Adipose tissue (tissue), 3 donors: ENCODE measurements around the gene PTPRD. TPM values are rescaled to one million over a fixed set of nuclear protein-coding genes. Genes with fewer than 3 reads are reported as not detected.

Source experiments
- H3K27ac ChIP-seq: one replicate; pipeline ENCODE4 v1.5.1; 2013; ENCODE audit warnings: low read depth, low read length
- WGBS, 3 donors: extraction: QIAGEN DNeasy Blood & Tissue Kit; methylation state at CpG; one replicate each; pipeline ENCODE4 v1.1.7; 2013; 5-methylcytosine and 5-hydroxymethylcytosine counted together
- polyA plus RNA-seq, 3 donors: library from polyadenylated mRNA; stranded (reverse); fragments of 200-250 nt; gene quantifications; one replicate each; pipeline ENCODE4 v1.2.3, GENCODE V29; 2013
- donor health status: healthy with polysubstance abuse.
- donor health status: Bipolar disorder and iron deficiency.
- donor health status: healthy.

The PTPRD gene
- polyA plus RNA-seq, 3 donors: 1.4 to 3.9 (median 2.1) TPM

- no peak overlapping the region for H3K27ac ChIP-seq
- 58 to 82% (median 63%) methylated on average over 4 of the region's 4 CpGs for WGBS, 3 donors
These were observed 1963.0 kb downstream of the PTPRD start for GRCh38 chr9:8649807-8650206.

GRCh38 chr9:8649160-8649559, 1963.6 kb downstream of the PTPRD start:
- H3K27ac ChIP-seq: no peak overlapping the region
- WGBS, 3 donors: 31 to 74% (median 45%) methylated on average over 2 of the region's 2 CpGs

GRCh38 chr9:8648271-8648845, 1964.4 kb downstream of the PTPRD start:
- no peak overlapping the region for H3K27ac ChIP-seq
- 71 to 77% (median 76%) methylated on average over 2 of the region's 2 CpGs for WGBS, 3 donors

- WGBS, 3 donors: 79 to 90% (median 89%) methylated on average over 6 of the region's 6 CpGs
- no peak overlapping the region for H3K27ac ChIP-seq
These were observed 1965.0 kb downstream of the PTPRD start for GRCh38 chr9:8647824-8648223.

- no peak overlapping the region for H3K27ac ChIP-seq
- 92 to 95% (median 94%) methylated on average over 10 of the region's 10 CpGs for WGBS, 3 donors
These were observed 1968.2 kb downstream of the PTPRD start for GRCh38 chr9:8644571-8644970.

- H3K27ac ChIP-seq: no peak overlapping the region
- 81 to 88% (median 88%) methylated on average over 5 of the region's 5 CpGs for WGBS, 3 donors
These were observed 1968.9 kb downstream of the PTPRD start for GRCh38 chr9:8643896-8644295.

- no peak overlapping the region for H3K27ac ChIP-seq
- 88 to 93% (median 89%) methylated on average over 6 of the region's 6 CpGs for WGBS, 3 donors
These were observed 1969.3 kb downstream of the PTPRD start for GRCh38 chr9:8643464-8643863.

- WGBS, 3 donors: 78 to 85% (median 81%) methylated on average over 3 of the region's 3 CpGs
- no peak overlapping the region for H3K27ac ChIP-seq
These were observed 1972.0 kb downstream of the PTPRD start for GRCh38 chr9:8640761-8641160.

GRCh38 chr9:8637626-8638025, 1975.2 kb downstream of the PTPRD start:
- WGBS, 3 donors: 76 to 85% (median 81%) methylated on average over 1 of the region's 1 CpG
- no peak overlapping the region for H3K27ac ChIP-seq

- no peak overlapping the region for H3K27ac ChIP-seq
- 40 to 50% (median 40%) methylated on average over 3 of the region's 3 CpGs for WGBS, 3 donors
These were observed 1979.0 kb downstream of the PTPRD start for GRCh38 chr9:8633784-8634183.

GRCh38 chr9:8632493-8632892, 1980.3 kb downstream of the PTPRD start:
- H3K27ac ChIP-seq: no peak overlapping the region
- WGBS, 3 donors: 55 to 90% (median 79%) methylated on average over 1 of the region's 1 CpG

- H3K27ac ChIP-seq: no peak overlapping the region
These were observed 1984.0 kb downstream of the PTPRD start for GRCh38 chr9:8628791-8629190.

- 69 to 83% (median 77%) methylated on average over 7 of the region's 7 CpGs for WGBS, 3 donors
- H3K27ac ChIP-seq: no peak overlapping the region
These were observed 1984.7 kb downstream of the PTPRD start for GRCh38 chr9:8627976-8628679.

GRCh38 chr9:8622871-8623270, 1989.9 kb downstream of the PTPRD start:
- H3K27ac ChIP-seq: no peak overlapping the region
- WGBS, 3 donors: 89 to 97% (median 92%) methylated on average over 2 of the region's 2 CpGs

GRCh38 chr9:8622222-8622802, 1990.5 kb downstream of the PTPRD start:
- H3K27ac ChIP-seq: no peak overlapping the region
- WGBS, 3 donors: 79 to 84% (median 83%) methylated on average over 3 of the region's 3 CpGs

GRCh38 chr9:8621416-8621815, 1991.4 kb downstream of the PTPRD start:
- H3K27ac ChIP-seq: no peak overlapping the region
- WGBS, 3 donors: 67 to 73% (median 69%) methylated on average over 2 of the region's 2 CpGs

- H3K27ac ChIP-seq: no peak overlapping the region
- 45 to 63% (median 60%) methylated on average over 2 of the region's 2 CpGs for WGBS, 3 donors
These were observed 1996.4 kb downstream of the PTPRD start for GRCh38 chr9:8616414-8616813.

GRCh38 chr9:8614926-8615440, 1997.8 kb downstream of the PTPRD start:
- 79 to 92% (median 87%) methylated on average over 3 of the region's 3 CpGs for WGBS, 3 donors
- no peak overlapping the region for H3K27ac ChIP-seq

- no peak overlapping the region for H3K27ac ChIP-seq
- WGBS, 3 donors: 54 to 82% (median 58%) methylated on average over 1 of the region's 1 CpG
These were observed 1999.4 kb downstream of the PTPRD start for GRCh38 chr9:8613346-8613825.
